NCI-H69 (cell line): ENCODE results near the gene ZBTB48.
"Not testable (repeated sequence)": the region's sequence is repeated elsewhere in the genome, so short reads cannot be mapped to it uniquely, and the experiment has no call there.

Experiments
- DNase-seq: peaks from one replicate; lab custom pipeline; 2025; lab: John Stamatoyannopoulos, UW

The ZBTB48 gene

DNA sequence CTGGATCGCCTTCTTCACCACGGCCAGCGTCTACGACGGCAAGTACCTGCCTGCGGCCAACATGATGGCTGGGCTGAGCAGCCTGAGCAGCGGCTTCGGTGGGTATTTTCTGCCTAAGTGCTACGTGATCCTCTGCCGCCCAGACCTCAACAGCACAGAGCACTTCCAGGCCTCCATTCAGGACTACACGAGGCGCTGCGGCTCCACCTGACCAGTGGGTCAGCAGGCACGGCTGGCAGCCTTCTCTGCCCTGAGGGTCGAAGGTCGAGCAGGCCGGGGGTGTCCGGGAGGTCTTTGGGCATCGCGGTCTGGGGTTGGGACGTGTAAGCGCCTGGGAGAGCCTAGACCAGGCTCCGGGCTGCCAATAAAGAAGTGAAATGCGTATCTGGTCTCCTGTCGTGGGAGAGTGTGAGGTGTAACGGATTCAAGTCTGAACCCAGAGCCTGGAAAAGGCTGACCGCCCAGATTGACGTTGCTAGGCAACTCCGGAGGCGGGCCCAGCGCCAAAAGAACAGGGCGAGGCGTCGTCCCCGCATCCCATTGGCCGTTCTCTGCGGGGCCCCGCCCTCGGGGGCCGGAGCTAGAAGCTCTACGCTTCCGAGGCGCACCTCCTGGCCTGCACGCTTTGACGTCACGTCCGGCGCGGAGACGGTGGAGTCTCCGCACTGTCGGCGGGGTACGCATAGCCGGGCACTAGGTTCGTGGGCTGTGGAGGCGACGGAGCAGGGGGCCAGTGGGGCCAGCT, at the start of gene ZBTB48:
TSS of gene ZBTB48 (plus strand) at position 621 of the 745 bp plus-strand sequence. CDS start 616 bp downstream, outside the sequence.
- DNase-seq: peak; percentile 97

DNA sequence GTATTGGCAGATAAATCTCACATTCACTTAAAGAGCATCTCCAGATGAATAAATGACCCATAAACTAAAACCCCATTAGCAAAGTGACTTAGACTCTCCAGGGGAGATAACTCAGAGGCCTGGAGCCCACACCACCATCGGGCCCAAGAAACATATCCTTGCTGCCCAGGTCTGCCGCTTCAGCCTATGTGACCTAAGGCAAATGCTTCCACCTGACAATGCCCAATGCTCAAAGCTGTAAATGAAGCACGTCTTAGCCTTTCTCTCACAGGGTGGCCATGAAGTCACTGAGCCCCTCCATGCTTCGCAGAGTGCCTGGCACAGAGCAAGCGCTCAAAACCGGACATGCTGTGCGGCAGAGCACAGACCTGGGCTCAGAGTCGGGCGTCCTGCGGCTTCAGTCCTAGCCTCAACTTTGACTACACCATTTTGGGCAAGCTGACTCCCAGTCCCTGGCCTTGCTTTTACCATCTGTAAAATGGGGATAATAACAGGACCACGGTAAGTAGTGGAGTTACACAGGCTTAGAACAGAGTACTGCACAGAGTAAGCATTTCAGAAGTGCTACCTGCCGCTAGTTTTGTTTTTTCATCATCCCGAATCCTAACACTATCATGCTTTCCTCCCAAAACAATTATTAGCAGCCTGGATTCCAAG, 49.2 kb upstream of the ZBTB48 start:
- no peak for DNase-seq

DNA sequence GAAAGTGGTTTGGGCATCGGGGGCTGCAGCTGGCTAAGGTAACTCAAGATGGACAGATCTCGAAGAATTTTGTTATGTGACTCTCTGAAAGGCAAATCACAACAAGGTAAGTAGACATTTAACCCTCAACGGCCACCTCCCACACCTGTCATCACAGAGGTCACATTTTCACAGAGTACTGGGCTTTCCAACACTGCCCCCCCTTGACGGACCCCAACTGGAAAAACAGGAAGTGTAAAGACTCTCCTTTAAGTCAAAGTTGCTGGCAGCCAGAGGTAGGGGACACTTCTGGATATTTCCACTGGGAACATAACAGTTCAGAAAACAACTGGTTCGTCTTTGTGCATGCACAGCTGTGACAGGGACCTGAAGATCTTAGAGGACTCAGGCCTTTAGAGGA, 47.8 kb upstream of the ZBTB48 start:
- DNase-seq: no peak

DNA sequence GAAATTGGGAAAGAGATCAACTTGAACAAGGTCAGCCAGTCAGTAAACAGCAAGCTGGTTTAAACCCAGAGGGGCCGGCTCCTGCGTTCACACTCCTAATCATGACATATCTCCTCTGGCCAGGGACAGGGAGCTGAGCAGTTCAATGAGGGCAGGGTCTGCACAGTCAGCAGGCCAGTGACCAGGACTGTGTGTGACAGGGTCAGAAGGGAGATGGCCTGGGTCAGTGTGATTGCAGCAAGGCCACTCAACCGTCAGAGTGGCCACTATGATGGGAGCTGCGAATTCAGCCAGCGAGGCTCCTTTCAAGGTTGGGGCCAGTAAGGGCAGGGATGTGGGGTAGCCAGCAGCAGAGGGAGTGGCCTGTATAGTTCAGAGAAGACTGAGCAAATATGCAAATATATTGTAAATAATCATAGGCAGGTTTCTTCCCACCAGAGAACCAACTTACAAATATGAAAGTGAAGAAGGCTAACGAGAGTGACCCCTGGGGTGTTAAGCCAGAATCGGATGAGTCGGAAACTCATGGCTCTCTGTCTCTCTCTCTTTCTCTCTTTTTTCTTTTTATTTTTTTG, 45.5 kb upstream of the ZBTB48 start:
- no peak for DNase-seq

DNA sequence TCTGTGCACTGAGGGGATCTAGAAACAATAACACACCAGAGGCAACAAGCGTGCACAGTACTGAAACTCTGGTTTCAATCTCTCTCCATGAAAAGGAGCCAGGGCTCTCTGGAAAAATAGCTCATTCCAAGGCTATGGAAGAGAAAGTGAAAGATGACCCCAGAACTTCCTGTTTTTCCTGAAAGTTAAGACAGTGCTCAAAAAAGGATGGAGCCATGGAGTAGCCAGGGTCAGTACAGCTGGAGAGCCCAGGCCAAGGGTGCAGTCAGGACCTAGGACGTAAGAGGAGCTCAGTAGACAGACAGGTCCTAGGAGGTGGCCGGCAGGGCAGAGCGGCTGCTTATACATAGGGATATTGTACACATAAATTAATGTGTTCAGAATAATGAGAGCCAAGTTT, 44.6 kb upstream of the ZBTB48 start:
- no peak for DNase-seq

DNA sequence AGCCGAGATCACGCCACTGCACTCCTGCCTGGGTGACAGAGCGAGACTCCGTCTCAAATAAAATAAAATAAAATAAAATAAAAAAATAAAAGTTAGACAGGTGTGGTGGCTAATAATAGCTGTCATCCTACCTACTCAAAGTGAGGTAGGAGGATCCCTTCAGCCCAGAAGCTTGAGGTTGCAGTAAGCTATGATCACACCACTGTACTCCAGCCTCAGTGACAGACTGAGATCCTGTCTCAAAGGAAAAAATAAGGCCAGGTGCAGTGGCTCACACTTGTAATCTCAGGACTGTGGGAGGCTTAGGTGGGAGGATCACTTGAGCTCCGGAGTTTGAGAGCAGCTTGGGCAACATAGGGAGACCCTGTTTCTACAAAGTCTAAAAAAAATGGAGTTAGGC, 43.5 kb upstream of the ZBTB48 start:
- DNase-seq: no peak

DNA sequence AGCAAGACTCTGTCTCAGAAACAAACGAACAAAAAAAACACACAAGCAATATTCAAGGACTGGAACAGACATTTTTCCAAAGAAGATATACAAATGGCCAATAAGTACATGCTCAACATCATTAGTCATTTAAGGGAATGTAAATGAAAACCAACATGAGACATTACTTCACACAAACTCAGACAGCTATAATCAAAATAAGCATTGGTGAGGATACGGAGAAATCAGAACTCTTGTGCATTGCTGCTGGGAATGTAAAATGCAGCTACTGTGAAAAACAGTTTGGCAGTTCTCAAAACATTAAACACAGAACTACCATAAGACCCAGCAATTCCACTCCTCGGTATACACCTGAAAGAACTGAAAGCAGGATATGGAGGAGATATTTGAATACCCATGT, 40.8 kb upstream of the ZBTB48 start:
- no peak for DNase-seq

DNA sequence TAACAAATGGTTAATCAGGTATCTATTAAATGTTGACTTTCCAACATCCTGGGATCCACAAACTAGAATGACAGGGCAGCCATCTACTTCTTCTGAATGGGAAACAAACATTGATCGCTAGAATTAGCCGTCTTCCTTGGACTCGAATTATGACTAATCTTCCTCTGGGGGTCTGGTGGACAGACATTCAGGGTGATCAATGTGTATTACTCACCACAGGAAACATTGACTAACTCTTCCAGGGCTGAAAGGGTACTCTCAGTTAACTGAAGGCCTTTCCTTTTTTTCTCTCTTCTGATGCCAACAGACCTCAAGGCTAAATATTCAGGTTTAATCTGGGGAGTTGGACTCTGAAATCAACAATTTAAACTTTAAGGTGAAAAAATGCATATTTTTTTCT, 35.0 kb upstream of the ZBTB48 start:
- no peak for DNase-seq

DNA sequence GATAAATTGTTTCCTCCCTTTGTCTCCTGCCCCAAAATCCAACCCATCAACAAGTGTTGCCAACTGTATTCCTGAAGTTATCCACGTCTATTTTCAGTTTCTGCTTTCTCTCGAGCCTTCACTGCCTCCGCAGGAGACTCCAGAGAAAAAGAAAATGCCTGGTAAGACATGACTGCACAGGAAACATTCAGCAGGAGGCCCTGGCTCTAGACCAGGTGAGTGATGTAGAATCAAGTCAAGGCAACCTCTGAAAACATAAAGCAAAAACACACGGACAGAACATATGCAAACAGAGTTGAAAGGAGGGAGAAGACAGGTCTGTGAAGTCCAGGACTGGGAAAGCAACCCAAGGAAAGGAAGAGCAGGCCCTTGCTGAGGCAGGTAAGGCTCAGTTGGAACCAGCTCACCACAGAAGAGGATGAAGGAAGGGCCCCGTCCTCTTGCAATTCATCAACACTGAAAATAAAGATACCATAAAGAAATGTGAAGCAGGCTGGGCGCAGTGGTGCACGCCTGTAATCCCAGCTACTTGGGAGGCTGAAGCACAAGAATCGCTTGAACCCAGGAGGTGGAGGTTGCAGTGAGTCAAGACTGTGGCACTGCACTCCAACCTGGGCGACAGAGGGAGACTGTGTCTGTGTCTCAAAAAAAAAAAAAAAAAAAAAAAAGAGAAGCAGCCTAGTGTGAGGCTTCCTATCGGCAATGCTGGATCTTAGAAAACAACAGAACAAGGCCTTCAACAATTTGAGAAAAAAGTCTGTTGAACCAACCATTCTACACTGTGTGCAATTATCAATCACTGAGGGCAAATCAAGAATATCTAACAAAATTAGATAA, 34.3 kb upstream of the ZBTB48 start:
- DNase-seq: no peak

DNA sequence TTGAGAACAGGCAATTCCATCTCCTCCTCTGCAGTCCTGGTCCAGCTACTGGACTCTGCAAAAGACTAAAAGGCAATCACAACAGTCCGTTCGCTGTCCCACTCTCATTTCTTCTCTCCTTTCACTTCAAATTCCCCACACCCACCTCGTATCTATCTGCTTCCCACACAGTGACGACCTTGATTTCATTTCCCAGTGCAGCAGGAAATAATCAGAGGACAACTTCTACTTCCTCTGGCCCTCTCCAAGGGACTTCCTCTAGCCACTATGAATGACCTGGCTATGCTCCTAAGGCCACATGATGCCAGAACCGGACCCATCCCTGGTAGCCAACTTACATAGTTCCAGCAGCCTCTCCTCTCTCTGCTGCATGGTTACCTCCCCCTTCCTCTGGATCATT, 33.5 kb upstream of the ZBTB48 start:
- DNase-seq: no peak

DNA sequence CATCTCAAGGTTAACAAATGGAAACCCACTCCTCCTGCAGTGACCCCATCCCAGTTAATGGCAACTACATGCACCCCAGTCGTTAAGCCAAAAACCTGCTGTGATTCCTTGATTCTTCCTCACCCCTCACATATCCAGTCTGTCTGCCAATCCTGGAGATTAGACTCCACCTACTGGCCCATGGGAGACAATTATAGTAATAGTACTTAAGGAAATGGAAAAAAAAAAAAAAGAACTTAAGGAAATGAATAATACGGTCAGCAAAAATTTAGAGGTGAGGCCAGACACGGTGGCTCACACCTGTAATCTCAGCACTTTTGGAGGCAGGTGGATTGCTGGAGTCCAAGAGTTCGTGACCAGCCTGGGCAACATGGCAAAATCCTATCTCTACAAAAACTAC, 32.5 kb upstream of the ZBTB48 start:
- no peak for DNase-seq

DNA sequence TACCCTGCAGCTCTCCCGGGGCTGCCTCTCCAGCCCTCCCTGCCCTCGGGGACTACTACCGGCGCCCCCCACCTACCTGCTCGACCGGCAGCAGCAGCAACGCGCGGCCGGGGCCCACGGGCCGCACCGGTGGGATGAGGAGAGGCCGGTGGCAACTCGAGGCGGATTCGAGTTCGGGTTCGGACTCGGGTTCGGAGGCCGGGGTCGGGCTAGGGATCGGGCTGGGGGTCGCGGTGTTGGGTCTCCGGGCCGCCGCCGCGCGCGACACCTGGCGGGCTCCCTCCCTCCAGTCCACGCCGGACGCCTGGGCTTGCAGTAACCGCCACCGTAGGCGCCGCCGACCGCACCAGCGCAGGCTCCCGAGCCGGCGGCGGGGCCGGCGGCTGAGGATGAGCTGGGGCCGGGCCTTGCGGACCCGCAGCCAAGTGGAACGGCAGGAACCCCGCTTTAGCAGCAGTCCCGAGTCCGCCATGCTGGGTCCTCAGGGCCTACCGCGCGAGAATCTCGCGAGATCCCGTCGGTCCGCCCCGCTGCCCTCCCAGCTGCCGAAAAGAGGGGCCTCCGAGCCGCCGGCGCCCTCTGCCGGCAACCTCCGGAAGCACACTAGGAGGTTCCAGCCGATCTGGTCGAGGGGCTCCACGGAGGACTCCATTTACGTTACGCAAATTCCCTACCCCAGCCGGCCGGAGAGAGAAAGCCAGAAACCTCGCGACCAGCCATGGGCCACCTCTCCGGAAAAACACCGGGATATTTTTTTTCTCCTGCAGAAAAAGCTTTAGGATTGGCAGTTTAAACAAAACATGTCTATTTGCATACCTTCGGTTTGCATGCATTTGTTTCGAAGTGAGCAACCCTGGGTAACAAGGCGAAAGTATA, 25.5 kb upstream of the ZBTB48 start, which contains the start of gene NOL9:
TSS of gene NOL9 (minus strand) at position 483 of the 876 bp plus-strand sequence. CDS start at position 472, 11 bp downstream.
- DNase-seq: peak; percentile 88

DNA sequence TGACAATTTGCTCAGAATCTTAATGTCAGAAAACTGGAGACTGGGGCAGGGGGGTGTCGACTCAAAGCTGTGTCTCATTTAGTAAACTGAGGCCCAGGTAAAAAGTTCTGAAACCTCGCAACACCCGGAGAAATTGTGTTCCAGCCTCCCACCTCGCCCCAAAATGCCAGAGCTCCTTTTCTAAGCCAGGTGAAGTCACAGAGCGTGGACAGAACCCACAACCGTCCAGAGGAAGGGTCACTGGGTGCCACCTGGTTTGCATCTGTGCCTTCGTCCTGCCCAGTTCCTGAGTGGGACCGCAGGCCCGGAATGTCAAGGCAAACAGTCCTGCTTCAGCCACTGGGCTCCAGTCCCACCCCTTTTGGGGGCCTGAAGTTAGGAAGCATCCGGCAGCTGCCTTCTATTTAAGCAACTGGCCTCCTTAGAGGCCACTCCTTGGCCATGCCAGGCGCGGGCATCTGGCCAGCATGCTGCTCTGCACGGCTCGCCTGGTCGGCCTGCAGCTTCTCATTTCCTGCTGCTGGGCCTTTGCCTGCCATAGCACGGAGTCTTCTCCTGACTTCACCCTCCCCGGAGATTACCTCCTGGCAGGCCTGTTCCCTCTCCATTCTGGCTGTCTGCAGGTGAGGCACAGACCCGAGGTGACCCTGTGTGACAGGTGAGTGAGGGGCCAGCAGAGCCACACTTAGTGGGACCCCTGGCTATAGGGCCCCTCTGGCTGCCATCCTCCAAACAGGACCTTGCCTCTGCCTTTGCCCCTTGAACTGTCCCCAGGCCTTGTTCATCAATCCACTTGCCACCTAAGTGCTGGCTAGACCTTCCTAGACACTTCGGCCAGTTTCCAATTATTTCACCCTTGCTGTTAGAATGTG, 24.7 kb upstream of the ZBTB48 start, which contains the start of gene TAS1R1:
TSS of gene TAS1R1 (plus strand) at position 401 of the 872 bp plus-strand sequence. CDS start at position 468, 67 bp downstream.
- no peak for DNase-seq

DNA sequence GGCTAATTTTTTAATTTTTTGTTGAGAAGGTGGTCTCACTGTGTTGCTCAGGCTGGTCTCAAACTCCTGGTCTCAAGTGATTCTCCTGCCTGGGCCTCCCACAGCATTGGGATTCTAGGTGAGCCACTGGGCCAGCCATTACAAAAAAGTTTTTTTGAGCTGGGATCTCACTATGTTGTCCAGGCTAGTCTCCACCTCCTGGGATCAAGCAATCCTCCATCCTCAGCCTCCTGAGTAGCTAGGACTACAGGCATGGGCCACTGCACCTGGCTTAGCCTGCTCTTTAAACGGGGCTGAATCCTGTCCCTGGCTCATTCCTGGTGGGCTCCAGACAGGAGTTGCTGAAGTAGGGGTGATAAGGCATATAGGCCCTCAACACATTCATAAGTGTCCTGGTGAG, 22.2 kb upstream of the ZBTB48 start:
- DNase-seq: no peak

DNA sequence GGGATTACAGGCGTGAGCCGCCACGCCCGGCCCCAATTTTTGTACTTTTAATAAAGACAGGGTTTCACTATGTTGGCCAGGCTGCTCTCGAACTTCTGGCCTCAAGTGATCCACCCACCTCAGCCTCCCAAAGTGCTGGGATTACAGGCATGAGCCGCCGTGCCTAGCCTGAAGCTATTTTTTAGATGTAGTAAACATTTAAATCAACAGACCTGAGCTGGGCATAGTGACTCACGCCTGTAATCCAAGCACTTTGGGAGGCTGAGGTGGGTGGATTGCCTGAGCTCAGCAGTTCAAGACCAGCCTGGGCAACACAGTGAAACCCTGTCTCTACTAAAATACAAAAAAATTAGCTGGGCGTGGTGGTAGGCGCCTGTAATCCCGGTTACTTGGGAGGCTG, 20.6 kb upstream of the ZBTB48 start:
- DNase-seq: not testable (repeated sequence)

DNA sequence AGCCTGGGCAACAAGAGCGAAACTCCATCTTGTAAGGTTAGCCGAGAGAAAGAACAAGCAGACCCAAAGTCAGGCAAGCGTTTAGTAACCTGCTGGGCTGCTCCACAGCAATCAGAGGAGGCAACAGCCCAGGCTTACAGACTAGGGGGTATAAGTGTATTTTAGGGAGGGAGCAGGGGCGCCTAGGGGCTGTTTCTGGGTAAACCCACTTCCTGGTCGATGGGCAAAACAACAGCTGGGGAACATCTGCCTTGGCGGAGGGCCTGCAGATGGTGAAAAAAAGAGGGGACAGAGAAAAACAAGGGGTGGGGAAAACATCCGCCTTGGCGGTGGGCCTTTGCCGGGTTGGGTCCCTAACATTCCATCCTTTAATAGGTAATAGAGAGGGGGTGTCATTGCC, 19.5 kb upstream of the ZBTB48 start:
- DNase-seq: no peak

DNA sequence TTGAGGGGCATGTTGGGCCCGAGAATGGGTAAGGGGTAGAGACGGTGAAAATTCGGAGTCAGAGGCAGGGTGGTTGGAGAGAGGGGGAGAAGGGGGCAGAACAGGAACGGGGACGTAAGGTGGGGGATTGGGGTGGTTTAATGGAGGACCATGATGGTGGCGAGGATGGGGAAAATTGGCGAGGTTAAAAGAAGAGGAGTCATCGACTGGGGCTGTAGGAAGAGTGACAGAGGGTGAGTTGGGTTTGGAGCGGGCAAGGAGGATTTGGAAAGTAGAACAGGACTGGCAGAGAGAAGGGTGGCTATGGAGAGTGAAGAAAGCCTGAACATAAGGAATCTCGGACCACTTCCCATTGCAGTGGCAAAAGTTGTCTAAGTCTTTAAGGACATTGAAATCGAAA, 10.8 kb upstream of the ZBTB48 start:
- no peak for DNase-seq

DNA sequence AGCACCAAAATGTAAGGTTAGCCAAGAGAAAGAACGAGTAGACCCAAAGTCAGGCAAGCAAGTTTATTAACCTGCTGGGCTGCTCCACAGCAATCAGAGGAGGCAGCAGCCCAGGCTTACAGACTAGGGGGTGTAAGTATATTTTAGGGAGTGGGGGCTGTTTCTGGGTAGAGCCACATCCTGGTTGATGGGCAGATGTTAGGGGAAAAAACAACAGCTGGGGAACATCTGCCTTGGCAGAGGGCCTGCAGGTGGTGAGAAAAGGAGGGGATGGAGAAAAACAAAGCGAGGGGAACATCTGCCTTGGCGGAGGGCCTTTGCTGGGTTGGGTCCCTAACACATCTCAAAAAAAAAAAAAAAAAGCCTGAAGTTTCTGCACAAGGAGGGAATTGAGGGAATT, 9.7 kb upstream of the ZBTB48 start:
- no peak for DNase-seq

DNA sequence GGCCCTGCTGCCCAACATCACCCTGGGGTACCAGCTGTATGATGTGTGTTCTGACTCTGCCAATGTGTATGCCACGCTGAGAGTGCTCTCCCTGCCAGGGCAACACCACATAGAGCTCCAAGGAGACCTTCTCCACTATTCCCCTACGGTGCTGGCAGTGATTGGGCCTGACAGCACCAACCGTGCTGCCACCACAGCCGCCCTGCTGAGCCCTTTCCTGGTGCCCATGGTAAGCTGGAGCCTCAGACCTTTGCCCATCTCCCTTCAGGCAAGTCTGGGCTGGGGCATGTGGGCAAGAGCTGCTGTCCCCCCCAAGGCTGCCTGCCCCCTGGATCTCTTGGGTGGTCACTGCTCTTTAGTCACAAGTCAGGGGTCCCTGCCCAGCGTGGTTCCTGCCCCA, 8.8 kb upstream of the ZBTB48 start:
- no peak for DNase-seq

DNA sequence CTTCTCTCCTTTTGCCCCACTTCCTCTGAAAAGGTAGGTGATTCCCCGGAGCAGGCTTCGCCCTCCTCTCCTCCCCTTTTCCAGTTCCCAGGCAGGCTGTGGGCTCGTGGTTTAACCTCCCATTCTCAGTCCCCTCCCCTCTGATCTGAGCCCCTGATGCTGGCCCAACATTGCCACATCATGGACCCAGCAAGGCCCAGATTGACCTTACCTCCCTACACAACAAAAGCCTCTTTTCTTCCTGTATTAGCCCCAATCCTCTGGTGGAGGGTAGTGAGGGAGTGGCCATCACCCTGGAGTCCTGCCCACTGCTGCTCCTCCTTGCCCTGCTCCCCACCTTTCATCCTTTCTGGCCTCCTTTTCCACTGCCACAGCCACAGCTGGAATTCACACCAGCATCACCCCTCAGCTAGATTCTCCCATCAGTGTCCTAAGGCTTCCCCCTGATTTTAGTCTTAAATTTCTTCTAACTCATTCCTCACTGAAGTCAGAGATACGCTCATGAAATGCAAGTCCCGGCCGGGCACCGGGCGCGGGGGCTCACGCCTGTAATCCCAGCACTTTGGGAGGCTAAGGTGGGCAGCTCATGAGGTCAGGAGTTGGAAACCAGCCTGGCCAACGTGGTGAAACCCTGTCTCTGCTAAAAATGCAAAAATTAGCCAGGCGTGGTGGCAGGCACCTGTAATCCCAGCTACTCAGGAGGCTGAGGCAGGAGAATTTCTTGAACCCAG, 7.0 kb upstream of the ZBTB48 start:
- no peak for DNase-seq
